GM18499 (cell line): Measurements from ENCODE around the gene PCSK5.
"Not testable (repeated sequence)": the region's sequence is repeated elsewhere in the genome, so short reads cannot be mapped to it uniquely, and the experiment has no call there.

Source experiments
- ATAC-seq: cut with Tn5 transposase; IDR thresholded peaks from one replicate; pipeline ENCODE4 v1.9.1; 2021; ENCODE audit warnings: moderate number of reproducible peaks; ENCODE audit not compliant: insufficient read depth, unreplicated experiment

Gene PCSK5

GRCh38 chr9:76324030-76324429, 433.6 kb downstream of the PCSK5 start:
- ATAC-seq = not testable (repeated sequence)

- ATAC-seq = no peak
Observed at GRCh38 chr9:76330034-76330433, 439.6 kb downstream of the PCSK5 start.

GRCh38 chr9:76333388-76333787, 442.9 kb downstream of the PCSK5 start:
- no peak for ATAC-seq

GRCh38 chr9:76333964-76334363, 443.5 kb downstream of the PCSK5 start:
- ATAC-seq = no peak

GRCh38 chr9:76336027-76336426, 445.6 kb downstream of the PCSK5 start:
- ATAC-seq = no peak

GRCh38 chr9:76338418-76338817, 447.9 kb downstream of the PCSK5 start:
- no peak for ATAC-seq

- no peak for ATAC-seq
Observed at GRCh38 chr9:76341616-76342015, 451.1 kb downstream of the PCSK5 start.

GRCh38 chr9:76342201-76342600, 451.7 kb downstream of the PCSK5 start:
- ATAC-seq = no peak

GRCh38 chr9:76342858-76343257, 452.4 kb downstream of the PCSK5 start:
- no peak for ATAC-seq

GRCh38 chr9:76349865-76350264, 459.4 kb downstream of the PCSK5 start:
- no peak for ATAC-seq

- ATAC-seq = no peak
Observed at GRCh38 chr9:76351006-76351405, 460.5 kb downstream of the PCSK5 start.

- no peak for ATAC-seq
Observed at GRCh38 chr9:76352026-76352620, 461.6 kb downstream of the PCSK5 start.

GRCh38 chr9:76353280-76353679, 462.8 kb downstream of the PCSK5 start:
- no peak for ATAC-seq

GRCh38 chr9:76354221-76354620, 463.7 kb downstream of the PCSK5 start:
- no peak for ATAC-seq

GRCh38 chr9:76355886-76356285, 465.4 kb downstream of the PCSK5 start:
- ATAC-seq = no peak

- ATAC-seq = no peak
Observed at GRCh38 chr9:76357555-76357954, 467.1 kb downstream of the PCSK5 start.

GRCh38 chr9:76358628-76359280, 468.3 kb downstream of the PCSK5 start:
- no peak for ATAC-seq

- ATAC-seq = no peak
Observed at GRCh38 chr9:76359365-76359764, 468.9 kb downstream of the PCSK5 start.

- ATAC-seq = no peak
Observed at GRCh38 chr9:76359766-76360165, 469.3 kb downstream of the PCSK5 start.

GRCh38 chr9:76362332-76363031, 472.0 kb downstream of the PCSK5 start:
- ATAC-seq = not testable (repeated sequence)

GRCh38 chr9:76363032-76363395, 472.5 kb downstream of the PCSK5 start:
- no peak for ATAC-seq

GRCh38 chr9:76365028-76365427, 474.6 kb downstream of the PCSK5 start:
- no peak for ATAC-seq
